ENCODE data around the gene GARIN5A. TPM values are rescaled to one million over a fixed set of nuclear protein-coding genes. Genes with fewer than 3 reads are reported as not detected.

GARIN5A gene
- total RNA-seq, 1 donor, result not detected

- H3K4me3 ChIP-seq (ENCODE audit: low read depth, low read length), result no peak overlapping the region
- TF ChIP-seq CTCF (IDR thresholded peaks at IDR 0.05; ENCODE audit: insufficient read depth, low read depth, low read length), result no peak
- DNase-seq (ENCODE audit: low read depth), result no peak
Measured at GRCh38 chr19:50516964-50517703, 40.5 kb upstream of the GARIN5A start.

GRCh38 chr19:50516456-50516855, 39.8 kb upstream of the GARIN5A start:
- DNase-seq (ENCODE audit: low read depth), result no peak
- no peak overlapping the region for H3K4me3 ChIP-seq (ENCODE audit: low read depth, low read length)
- TF ChIP-seq CTCF (IDR thresholded peaks at IDR 0.05; ENCODE audit: insufficient read depth, low read depth, low read length), result no peak

GRCh38 chr19:50515168-50515561, 38.5 kb upstream of the GARIN5A start:
- TF ChIP-seq CTCF (IDR thresholded peaks at IDR 0.05; ENCODE audit: insufficient read depth, low read depth, low read length), result no peak
- no peak for DNase-seq (ENCODE audit: low read depth)
- H3K4me3 ChIP-seq (ENCODE audit: low read depth, low read length), result no peak overlapping the region

GRCh38 chr19:50514346-50515167, 37.9 kb upstream of the GARIN5A start:
- no peak for TF ChIP-seq CTCF (IDR thresholded peaks at IDR 0.05; ENCODE audit: insufficient read depth, low read depth, low read length)
- H3K4me3 ChIP-seq (ENCODE audit: low read depth, low read length), result no peak overlapping the region
- DNase-seq (ENCODE audit: low read depth), result no peak

- no peak within 1 kb of the TSS for H3K4me3 ChIP-seq (ENCODE audit: low read depth, low read length)
- DNase-seq (ENCODE audit: low read depth), result no peak
- no peak for TF ChIP-seq CTCF (IDR thresholded peaks at IDR 0.05; ENCODE audit: insufficient read depth, low read depth, low read length)
Measured at GRCh38 chr19:50513746-50514345, 37.2 kb upstream of the GARIN5A start, which contains the start of gene ASPDH. Gene ASPDH, minus strand, starts transcription at chr19:50513913. Its CDS starts 90 bp downstream, at chr19:50513823.

GRCh38 chr19:50512999-50513745, 36.5 kb upstream of the GARIN5A start:
- DNase-seq (ENCODE audit: low read depth), result no peak
- no peak for TF ChIP-seq CTCF (IDR thresholded peaks at IDR 0.05; ENCODE audit: insufficient read depth, low read depth, low read length)

More at GRCh38 chr19:50512999-50513745, 36.5 kb upstream of the GARIN5A start:
- H3K4me3 ChIP-seq (ENCODE audit: low read depth, low read length), result no peak overlapping the region
